B cell (primary cell): ENCODE measurements around the gene SYNE2.

Experiments
- CTCF ChIP-seq: fragments of 200-600 bp; IDR thresholded peaks from one replicate; pipeline ENCODE4 v1.8.0; 2022; ENCODE audit warnings: antibody characterized with exemption, mild to moderate bottlenecking
- EZH2 ChIP-seq: IDR thresholded peaks from 2 replicates; pipeline ENCODE4 v1.6.1; 2012; ENCODE audit warnings: borderline replicate concordance, low read depth, mild to moderate bottlenecking, moderate library complexity, low read length; ENCODE audit not compliant: insufficient read depth, poor library complexity, severe bottlenecking

- TF ChIP-seq EZH2 = no peak
- TF ChIP-seq CTCF = no peak
Observed at GRCh38 chr14:63952053-63952932, 99.5 kb downstream of the SYNE2 start.
